HepG2 (cell line): ENCODE data around the gene PATL2. TPM values are rescaled to one million over a fixed set of nuclear protein-coding genes. Genes with fewer than 3 reads are reported as not detected.

ENCODE experiments used
- ARID2 ChIP-seq: sonication (generic); formaldehyde crosslinking; IDR thresholded peaks from 2 replicates; pipeline ENCODE4 v1.8.1; 2022; ENCODE audit warnings: mild to moderate bottlenecking, missing genetic modification reagents, borderline replicate concordance
- ATF3 ChIP-seq: sonication (generic); formaldehyde crosslinking; IDR thresholded peaks from 2 replicates; pipeline ENCODE4 v1.4.0; 2020; ENCODE audit warnings: missing genetic modification reagents
- ATF5 ChIP-seq: sonication (generic); formaldehyde crosslinking; IDR thresholded peaks from 2 replicates; pipeline ENCODE4 v1.4.0; 2020; ENCODE audit warnings: mild to moderate bottlenecking, low read depth, missing genetic modification reagents
- CBX2 ChIP-seq, 2 experiments: fragments of 200-600 bp in 1 of 2; sonication (generic); formaldehyde crosslinking in 1 of 2; IDR thresholded peaks; 2 replicates each; pipeline versions ENCODE4 v1.7.0 to v1.8.1; 2018 to 2022; ENCODE audit warnings: low read depth in 2 of 2, low read length in 1 of 2, mild to moderate bottlenecking in 1 of 2, missing genetic modification reagents in 1 of 2
- GMEB1 ChIP-seq: sonication (generic); formaldehyde crosslinking; IDR thresholded peaks from 2 replicates; pipeline ENCODE4 v1.5.1; 2020; ENCODE audit warnings: missing genetic modification reagents, mild to moderate bottlenecking, borderline replicate concordance
- HMGXB4 ChIP-seq, 2 experiments: sonication (generic) in 1 of 2; formaldehyde crosslinking in 1 of 2; IDR thresholded peaks; 2 replicates each; pipeline versions ENCODE4 v1.4.0 to v1.6.1; 2018 to 2020; ENCODE audit warnings: missing genetic modification reagents in 2 of 2, borderline replicate concordance in 1 of 2, low read depth in 1 of 2, mild to moderate bottlenecking in 1 of 2, missing biosample characterization in 1 of 2
- HOXA7 ChIP-seq: sonication (generic); formaldehyde crosslinking; IDR thresholded peaks from 2 replicates; pipeline ENCODE4 v1.8.1; 2022; ENCODE audit warnings: mild to moderate bottlenecking, missing genetic modification reagents, moderate library complexity
- KMT2B ChIP-seq: IDR thresholded peaks from 2 replicates; pipeline ENCODE4 v1.6.1; 2016; ENCODE audit warnings: missing genetic modification reagents, missing compliant biosample characterization
- SNAI1 ChIP-seq: sonication (generic); formaldehyde crosslinking; IDR thresholded peaks from 2 replicates; pipeline ENCODE4 v1.5.0; 2020; ENCODE audit warnings: mild to moderate bottlenecking, missing genetic modification reagents, borderline replicate concordance
- SRF ChIP-seq: IDR thresholded peaks from 2 replicates; pipeline ENCODE4 v1.6.1; 2011; ENCODE audit warnings: mild to moderate bottlenecking, low read depth, low read length, moderate library complexity
- TFE3 ChIP-seq: IDR thresholded peaks from 2 replicates; pipeline ENCODE4 v1.6.1; 2016
- TOPORS ChIP-seq: sonication (generic); formaldehyde crosslinking; IDR thresholded peaks from 2 replicates; pipeline ENCODE4 v1.8.0; 2023; ENCODE audit warnings: mild to moderate bottlenecking, missing genetic modification reagents
- ZBTB37 ChIP-seq: sonication (generic); formaldehyde crosslinking; IDR thresholded peaks from 2 replicates; pipeline ENCODE4 v1.4.0; 2020; ENCODE audit warnings: mild to moderate bottlenecking, missing genetic modification reagents
- ZEB1 ChIP-seq: IDR thresholded peaks from 2 replicates; pipeline ENCODE4 v1.6.1; 2012; ENCODE audit warnings: mild to moderate bottlenecking, low read depth, inconsistent platforms; ENCODE audit not compliant: insufficient replicate concordance
- ZNF251 ChIP-seq: sonication (generic); formaldehyde crosslinking; IDR thresholded peaks from 2 replicates; pipeline ENCODE4 v1.9.0; 2021; ENCODE audit warnings: mild to moderate bottlenecking, missing genetic modification reagents
- ZNF430 ChIP-seq: sonication (generic); formaldehyde crosslinking; IDR thresholded peaks from 2 replicates; pipeline ENCODE4 v1.9.0; 2021; ENCODE audit warnings: mild to moderate bottlenecking, missing genetic modification reagents
- ZNF567 ChIP-seq: sonication (generic); formaldehyde crosslinking; IDR thresholded peaks from 2 replicates; pipeline ENCODE4 v1.8.1; 2023; ENCODE audit warnings: mild to moderate bottlenecking, missing genetic modification reagents, borderline replicate concordance
- ZNF772 ChIP-seq: sonication (generic); formaldehyde crosslinking; IDR thresholded peaks from 2 replicates; pipeline ENCODE4 v1.5.0; 2020; ENCODE audit warnings: mild to moderate bottlenecking, missing genetic modification reagents
- ZNF780A ChIP-seq: sonication (generic); formaldehyde crosslinking; IDR thresholded peaks from 2 replicates; pipeline ENCODE4 v1.8.0; 2022; ENCODE audit warnings: mild to moderate bottlenecking, missing genetic modification reagents, moderate library complexity
- ZNF883 ChIP-seq: sonication (generic); formaldehyde crosslinking; IDR thresholded peaks from 2 replicates; pipeline ENCODE4 v1.5.1; 2020; ENCODE audit warnings: mild to moderate bottlenecking, missing genetic modification reagents; ENCODE audit errors: not compliant biosample characterization
- polyA plus RNA-seq, 8 experiments: library from polyadenylated mRNA; depleted of rRNA in 3 of 8; stranded (reverse) in 7 of 8; unstranded in 1 of 8; fragments of >200 nt; fragmentation: Illumina TruSeq in 4 of 8; extraction: Trizol in 4 of 8; gene quantifications; 2 replicates each; pipeline versions ENCODE4 v1.2.1 to v1.2.3, GENCODE V29; 2011 to 2016; ENCODE audit warnings: low read depth in 4 of 8, missing spikeins in 1 of 8, mixed read lengths in 1 of 8; ENCODE audit not compliant: insufficient read depth in 1 of 8
- total RNA-seq, 5 experiments: library from RNA; depleted of rRNA; stranded (reverse); fragments of >200 nt; fragmentation: Illumina TruSeq; extraction: Trizol; gene quantifications; 2 replicates each; pipeline ENCODE4 v1.2.3, GENCODE V29; 2016; ENCODE audit warnings: low read depth in 1 of 5

PATL2 gene
- total and polyA plus RNA-seq, 2 of the 13 experiments (the other 11 are each of a cell fraction or from before 2014, with no cell fraction given): 0.15 to 0.53 TPM

- TF ChIP-seq CBX2 (IDR thresholded peaks at IDR 0.05; ENCODE audit: low read depth, low read length) (no peak), CBX2 (CRISPR knock-in tag; IDR thresholded peaks at IDR 0.05; ENCODE audit: low read depth) (no peak), ZBTB37 (CRISPR knock-in tag) (no peak), ZNF567 (CRISPR knock-in tag) (no peak), ZNF883 (peak; percentile 49), HMGXB4 (CRISPR knock-in tag; IDR thresholded peaks at IDR 0.05; ENCODE audit: borderline replicate concordance in 1 of 2, low read depth in 1 of 2) (peak; percentile 58 to 83; a peak in 2 of 4 replicates), ZNF780A (CRISPR knock-in tag) (no peak), SRF (no peak), ATF5 (CRISPR knock-in tag) (no peak), ZNF772 (CRISPR knock-in tag) (peak; percentile 88), HOXA7 (CRISPR knock-in tag) (no peak), SNAI1 (no peak), KMT2B (0 out of 2 replicates have a peak, but pooled peaks have one; percentile 58), TOPORS (0 out of 2 replicates have a peak, but pooled peaks have one; percentile 35), GMEB1 (CRISPR knock-in tag) (no peak), ZNF430 (CRISPR knock-in tag) (no peak), TFE3 (CRISPR knock-in tag) (peak; percentile 70), ZEB1 (no peak), ZNF251 (no peak), ATF3 (no peak), ARID2 (CRISPR knock-in tag) (no peak; the same call in 1 of the 2 replicates)
Measured at GRCh38 chr15:44711096-44711742, at the start of gene PATL2, which contains the start of gene B2M (continued).
